CD4-positive, CD25-positive, alpha-beta regulatory T cell (primary cell): ENCODE data around the gene ENDOV. TPM values are rescaled to one million over a fixed set of nuclear protein-coding genes. Genes with fewer than 3 reads are reported as not detected.

Experiments
- polyA plus RNA-seq, 4 donors: library from polyadenylated mRNA; unstranded; fragments of 300-500 nt; fragmentation: Illumina TruSeq; gene quantifications; one replicate each; pipeline ENCODE4 v1.2.3, GENCODE V29; 2021
- total RNA-seq: library from RNA; stranded (reverse); gene quantifications from one replicate; pipeline ENCODE4 v1.2.3, GENCODE V29; 2022

The ENDOV gene
- total and polyA plus RNA-seq, 5 donors from 2014 or later, result 6.7 to 13.1 (median 8.1) TPM

Other genes starting within 250 kb of the ENDOV start
- gene CARD14, start 245.1 kb upstream of the ENDOV start, total RNA-seq, result not detected
- under 1 TPM in 2 of 4 donors, not detected in 2; 0.12 to 0.48 TPM for gene CARD14, start 245.1 kb upstream of the ENDOV start, polyA plus RNA-seq
- 138 TPM for gene SGSH, start 194.8 kb upstream of the ENDOV start, total RNA-seq
- 10 to 100 TPM; 43.8 to 48.4 (median 46.7) TPM for gene SGSH, start 194.8 kb upstream of the ENDOV start, polyA plus RNA-seq
- 75.9 TPM for gene SLC26A11, start 194.7 kb upstream of the ENDOV start, total RNA-seq
- gene SLC26A11, start 194.7 kb upstream of the ENDOV start, polyA plus RNA-seq, result 10 to 100 TPM in 1 of 4 donors, 1 to 10 TPM in 3; 7.7 to 10.2 (median 8.1) TPM
- gene RNF213, start 154.3 kb upstream of the ENDOV start, total RNA-seq, result 666 TPM
- 10 to 100 TPM; 27.6 to 33.7 (median 31.2) TPM for gene RNF213, start 154.3 kb upstream of the ENDOV start, polyA plus RNA-seq
- 0.07 TPM for gene NPTX1, start 61.4 kb downstream of the ENDOV start, total RNA-seq
- gene NPTX1, start 61.4 kb downstream of the ENDOV start, polyA plus RNA-seq, result under 1 TPM in 1 of 4 donors, not detected in 3; 0.22 TPM
- 70.1 TPM for gene RPTOR, start 129.7 kb downstream of the ENDOV start, total RNA-seq
- 1 to 10 TPM; 4.7 to 8.5 (median 6.8) TPM for gene RPTOR, start 129.7 kb downstream of the ENDOV start, polyA plus RNA-seq